SK-N-SH (cell line): ENCODE results near the gene HACD4.

Experiments
- NRF1 ChIP-seq: IDR thresholded peaks from 2 replicates; pipeline ENCODE4 v1.6.1; 2012; ENCODE audit warnings: low read depth, mild to moderate bottlenecking, low read length
- YY1 ChIP-seq: IDR thresholded peaks from 2 replicates; pipeline ENCODE4 v1.4.0; 2012; ENCODE audit warnings: low read depth, mild to moderate bottlenecking
- TF ChIP-seq, protein P1 (sequence below): fragments of 200-600 bp; sonication (generic); IDR thresholded peaks from 2 replicates; pipeline ENCODE4 v1.6.1; 2017; ENCODE audit warnings: antibody characterized with exemption, mild to moderate bottlenecking, moderate library complexity

DNA sequence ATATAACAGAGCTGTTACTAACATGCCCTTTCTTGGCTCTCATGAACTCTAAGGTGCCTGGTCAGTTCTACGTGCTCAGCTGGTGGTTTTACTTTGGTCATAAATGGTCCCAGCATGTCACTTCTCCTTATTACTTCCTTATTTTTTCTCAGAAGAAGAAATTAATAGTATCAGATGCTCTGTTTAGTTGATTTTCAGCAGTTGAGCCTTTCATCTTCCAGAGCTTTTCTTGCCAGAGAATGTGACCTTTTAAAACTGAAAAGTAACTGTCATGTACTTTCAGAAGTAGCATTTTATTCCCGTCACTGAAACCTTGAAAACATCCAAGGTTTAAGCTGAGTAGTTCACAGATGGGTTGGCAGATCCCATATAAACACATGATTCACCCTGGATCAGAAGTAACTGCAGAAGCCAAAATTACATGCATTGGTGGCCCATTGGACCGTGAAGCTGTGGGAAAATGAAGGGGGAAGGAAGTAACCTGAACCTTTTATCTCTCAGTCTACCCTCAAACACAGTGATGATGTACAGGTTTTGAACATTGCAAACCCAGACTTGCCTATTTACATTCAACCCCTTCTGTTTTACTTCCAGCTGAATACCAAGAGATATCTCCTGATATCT is 50.5 kb downstream of the HACD4 start:
- TF ChIP-seq NRF1, result no peak
- TF ChIP-seq, protein P1, sequence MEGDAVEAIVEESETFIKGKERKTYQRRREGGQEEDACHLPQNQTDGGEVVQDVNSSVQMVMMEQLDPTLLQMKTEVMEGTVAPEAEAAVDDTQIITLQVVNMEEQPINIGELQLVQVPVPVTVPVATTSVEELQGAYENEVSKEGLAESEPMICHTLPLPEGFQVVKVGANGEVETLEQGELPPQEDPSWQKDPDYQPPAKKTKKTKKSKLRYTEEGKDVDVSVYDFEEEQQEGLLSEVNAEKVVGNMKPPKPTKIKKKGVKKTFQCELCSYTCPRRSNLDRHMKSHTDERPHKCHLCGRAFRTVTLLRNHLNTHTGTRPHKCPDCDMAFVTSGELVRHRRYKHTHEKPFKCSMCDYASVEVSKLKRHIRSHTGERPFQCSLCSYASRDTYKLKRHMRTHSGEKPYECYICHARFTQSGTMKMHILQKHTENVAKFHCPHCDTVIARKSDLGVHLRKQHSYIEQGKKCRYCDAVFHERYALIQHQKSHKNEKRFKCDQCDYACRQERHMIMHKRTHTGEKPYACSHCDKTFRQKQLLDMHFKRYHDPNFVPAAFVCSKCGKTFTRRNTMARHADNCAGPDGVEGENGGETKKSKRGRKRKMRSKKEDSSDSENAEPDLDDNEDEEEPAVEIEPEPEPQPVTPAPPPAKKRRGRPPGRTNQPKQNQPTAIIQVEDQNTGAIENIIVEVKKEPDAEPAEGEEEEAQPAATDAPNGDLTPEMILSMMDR, result no peak
- no peak for TF ChIP-seq YY1
